Kidney (tissue), 14 donors: ENCODE results near the gene CTIF. TPM values are rescaled to one million over a fixed set of nuclear protein-coding genes. Genes with fewer than 3 reads are reported as not detected.

ENCODE experiments used
- DNase-seq, 5 donors: peaks; one replicate each; pipeline ENCODE4 v3.0.0-alpha.2; 2013 to 2020
- FAIRE-seq: peaks from 2 replicates; lab custom pipeline; 2012; peaks lifted over from hg19 to GRCh38; lab: Jason Lieb, UNC
- H3K27ac ChIP-seq, 2 donors: one replicate each; pipeline ENCODE4 v1.7.0; 2013; ENCODE audit warnings: low read depth in 2 of 2, low read length in 2 of 2, inconsistent platforms in 1 of 2
- H3K27me3 ChIP-seq: one replicate; pipeline ENCODE4 v1.7.1; 2013; ENCODE audit warnings: low read length, inconsistent platforms; ENCODE audit not compliant: control insufficient read depth, insufficient read depth
- H3K36me3 ChIP-seq, 3 donors: one replicate each; pipeline versions ENCODE4 v1.7.0 to v1.7.1; 2013; ENCODE audit warnings: low read length in 3 of 3, control low read depth in 1 of 3, inconsistent platforms in 1 of 3; ENCODE audit not compliant: insufficient read depth in 3 of 3, control insufficient read depth in 2 of 3
- H3K4me1 ChIP-seq, 3 donors: one replicate each; pipeline versions ENCODE4 v1.7.0 to v1.7.1; 2013; ENCODE audit warnings: low read length in 3 of 3, inconsistent platforms in 1 of 3, low read depth in 1 of 3; ENCODE audit not compliant: control insufficient read depth in 2 of 3, insufficient read depth in 2 of 3
- H3K4me3 ChIP-seq, 3 donors: one replicate each; pipeline versions ENCODE4 v1.7.0 to v1.8.1; 2013; ENCODE audit warnings: low read length in 3 of 3, control low read depth in 1 of 3, inconsistent platforms in 1 of 3
- H3K9ac ChIP-seq, 3 donors: one replicate each; pipeline versions ENCODE4 v1.7.0 to v1.7.1; 2013; ENCODE audit warnings: low read length in 3 of 3, control low read depth in 1 of 3, inconsistent platforms in 1 of 3
- H3K9me3 ChIP-seq, 3 donors: one replicate each; pipeline versions ENCODE4 v1.7.0 to v1.7.1; 2013; ENCODE audit warnings: low read length in 3 of 3, control low read depth in 1 of 3, inconsistent platforms in 1 of 3; ENCODE audit not compliant: control insufficient read depth in 2 of 3, insufficient read depth in 1 of 3
- intact Hi-C: fragments of 100-400 bp; cut with DNase I; formaldehyde crosslinking; loops from one replicate; pipeline ENCODE4 v1.11.1; 2022
- polyA plus RNA-seq: library from polyadenylated mRNA; stranded (reverse); fragments of 350-450 nt; fragmentation: Illumina TruSeq; extraction: RNeasy Lipid Tissue Mini Kit (QIAGEN cat#74804); gene quantifications from one replicate; pipeline ENCODE4 v1.2.3, GENCODE V29; 2014; ENCODE audit warnings: low read depth, low replicate concordance; ENCODE audit not compliant: insufficient read depth
- total RNA-seq: library from RNA; stranded (reverse); fragmentation: NEBNext Ultra II Directional; extraction: Animal tissue kit (Norgen Biotek cat#: 25700); gene quantifications from one replicate; pipeline ENCODE4 v1.2.1, GENCODE V29; 2021
- TF ChIP-seq, protein P1 (sequence below): IDR thresholded peaks from 3 replicates; pipeline ENCODE4 v1.5.1; 2012; ENCODE audit warnings: mild to moderate bottlenecking, moderate library complexity, borderline replicate concordance; ENCODE audit not compliant: insufficient read depth; ENCODE audit errors: extremely low read depth
- donor health status: control.
- donor health status: control.
- donor health status: control.
- donor health status: control.
- donor health status: control.
- donor health status: DM: yes; HTN: yes; CAD: no.
- donor health status: Normal renal cell carcinoma (clear cell type).

CTIF gene
- total and polyA plus RNA-seq, 2 donors from 2014 or later: 37.3 to 41.9 TPM

DNA sequence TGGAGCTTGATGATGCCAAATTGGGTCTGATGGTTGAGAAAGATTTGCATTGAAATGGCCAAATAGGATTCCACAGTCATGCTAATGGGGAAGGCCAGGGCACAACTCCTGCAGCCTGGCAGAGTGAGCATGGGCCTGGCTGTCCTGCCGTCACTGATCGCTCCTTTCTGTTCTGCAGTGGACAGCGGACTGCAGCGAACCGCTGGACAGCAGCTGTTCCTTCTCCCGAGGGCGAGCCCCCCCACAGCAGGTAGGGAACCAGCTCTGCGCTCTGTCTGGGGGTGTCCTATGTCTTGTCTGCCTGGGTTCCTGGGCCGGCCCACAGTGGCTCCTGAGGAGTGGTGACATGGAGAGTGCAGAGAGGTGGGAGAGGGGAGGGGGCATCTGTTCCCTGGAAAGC lies 97.6 kb downstream of the CTIF start:
- Histone ChIP-seq H3K27me3 (no peaks in the 10 kb centered on the region), H3K27ac (no peak overlapping the region), H3K4me1 (no peaks in the 10 kb centered on the region), H3K9me3 (no peaks in the 10 kb centered on the region), H3K9ac (no peak overlapping the region), H3K4me3 (no peak overlapping the region), H3K36me3 (no peaks in the 10 kb centered on the region)
- no peak for FAIRE-seq
- DNase-seq: no peak
- intact Hi-C loops: no loop called here
- TF ChIP-seq, protein P1, sequence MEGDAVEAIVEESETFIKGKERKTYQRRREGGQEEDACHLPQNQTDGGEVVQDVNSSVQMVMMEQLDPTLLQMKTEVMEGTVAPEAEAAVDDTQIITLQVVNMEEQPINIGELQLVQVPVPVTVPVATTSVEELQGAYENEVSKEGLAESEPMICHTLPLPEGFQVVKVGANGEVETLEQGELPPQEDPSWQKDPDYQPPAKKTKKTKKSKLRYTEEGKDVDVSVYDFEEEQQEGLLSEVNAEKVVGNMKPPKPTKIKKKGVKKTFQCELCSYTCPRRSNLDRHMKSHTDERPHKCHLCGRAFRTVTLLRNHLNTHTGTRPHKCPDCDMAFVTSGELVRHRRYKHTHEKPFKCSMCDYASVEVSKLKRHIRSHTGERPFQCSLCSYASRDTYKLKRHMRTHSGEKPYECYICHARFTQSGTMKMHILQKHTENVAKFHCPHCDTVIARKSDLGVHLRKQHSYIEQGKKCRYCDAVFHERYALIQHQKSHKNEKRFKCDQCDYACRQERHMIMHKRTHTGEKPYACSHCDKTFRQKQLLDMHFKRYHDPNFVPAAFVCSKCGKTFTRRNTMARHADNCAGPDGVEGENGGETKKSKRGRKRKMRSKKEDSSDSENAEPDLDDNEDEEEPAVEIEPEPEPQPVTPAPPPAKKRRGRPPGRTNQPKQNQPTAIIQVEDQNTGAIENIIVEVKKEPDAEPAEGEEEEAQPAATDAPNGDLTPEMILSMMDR: no peak

DNA sequence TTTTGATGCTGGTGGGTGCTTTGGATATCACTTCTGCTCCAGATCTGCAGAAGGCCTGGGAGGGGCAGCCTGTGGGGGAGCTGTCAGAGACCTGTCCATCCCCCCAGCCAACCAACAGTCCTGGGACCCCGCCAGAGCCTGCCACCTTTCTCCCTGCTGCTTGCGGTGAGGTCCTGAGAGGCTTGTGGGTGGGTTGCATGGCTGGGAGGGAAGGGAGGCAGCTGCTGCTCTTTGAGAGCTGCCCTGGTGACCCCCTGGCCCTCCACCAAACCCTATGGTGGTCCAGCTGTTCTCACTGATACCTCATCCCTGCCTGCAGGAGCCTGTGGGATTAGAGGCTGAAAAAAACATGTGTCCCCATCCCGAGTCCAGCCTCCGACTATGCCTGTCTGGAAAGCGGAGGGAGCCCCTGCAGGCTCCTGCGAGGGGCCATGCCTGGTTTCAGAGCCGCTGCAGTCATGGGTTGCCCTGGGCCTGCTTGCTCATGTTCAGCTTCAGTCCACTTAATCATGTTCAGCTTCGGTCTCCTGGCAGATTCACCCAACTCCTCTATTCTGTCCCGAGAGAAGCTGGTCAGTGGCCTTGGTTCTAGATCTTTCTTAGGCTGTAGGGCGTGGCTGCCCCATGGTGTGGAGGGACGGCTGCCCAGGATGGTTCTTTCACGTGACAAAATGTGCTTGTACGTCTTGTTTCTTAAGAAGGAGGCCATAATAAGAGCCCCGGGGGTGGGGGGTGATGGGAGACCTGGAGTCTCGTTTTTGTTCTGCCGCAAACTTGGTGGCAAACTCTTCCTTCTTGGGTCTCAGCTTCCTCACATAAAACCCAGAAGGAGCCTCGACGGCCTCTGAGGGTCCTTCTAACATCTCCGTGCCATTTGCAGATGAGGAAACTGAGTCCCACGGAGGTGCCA lies 98.5 kb downstream of the CTIF start:
- Histone ChIP-seq H3K4me3 (no peak overlapping the region), H3K27ac (no peak overlapping the region), H3K9ac (no peak overlapping the region), H3K36me3 (no peaks in the 10 kb centered on the region), H3K4me1 (no peaks in the 10 kb centered on the region), H3K27me3 (no peaks in the 10 kb centered on the region), H3K9me3 (no peaks in the 10 kb centered on the region)
- FAIRE-seq (no peak), DNase-seq (no peak)
- intact Hi-C loops: no loop called here
- TF ChIP-seq, protein P1: no peak

DNA sequence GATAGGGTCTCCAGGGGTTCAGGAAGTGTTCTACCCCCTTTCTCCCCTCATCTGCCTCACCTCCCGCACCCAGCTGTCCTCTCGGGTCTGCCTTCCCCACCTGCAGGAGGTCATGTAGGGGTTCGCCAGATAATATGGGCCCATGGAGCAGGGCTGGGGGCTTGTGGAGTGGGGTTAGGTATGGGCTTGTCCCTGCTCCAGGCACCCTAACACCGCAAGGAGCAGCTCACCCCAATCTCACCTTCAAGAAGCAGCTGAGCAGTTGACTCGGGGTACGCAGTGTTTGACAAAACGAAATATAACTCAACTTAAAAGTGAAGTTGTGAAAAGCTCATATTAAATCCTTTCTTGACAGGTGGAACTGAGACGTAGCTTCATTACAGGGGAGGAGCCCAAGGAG lies 99.6 kb downstream of the CTIF start:
- FAIRE-seq (no peak), DNase-seq (no peak)
- Histone ChIP-seq H3K36me3 (no peaks in the 10 kb centered on the region), H3K9me3 (no peaks in the 10 kb centered on the region), H3K27me3 (no peaks in the 10 kb centered on the region), H3K9ac (no peak overlapping the region), H3K27ac (no peak overlapping the region), H3K4me1 (no peaks in the 10 kb centered on the region), H3K4me3 (no peak overlapping the region)
- intact Hi-C loops: no loop called here
- TF ChIP-seq, protein P1: no peak
